ENCODE measurements around the gene WDR70.
A peak's percentile ranks its signal among the peaks of the same experiment; 100 is the strongest.
"Not testable (repeated sequence)": the region's sequence is repeated elsewhere in the genome, so short reads cannot be mapped to it uniquely, and the experiment has no call there.

The WDR70 gene

GRCh38 chr5:37454402-37455055 lies 75.4 kb downstream of the WDR70 start:
- DNase-seq, result not testable (repeated sequence)

DNA sequence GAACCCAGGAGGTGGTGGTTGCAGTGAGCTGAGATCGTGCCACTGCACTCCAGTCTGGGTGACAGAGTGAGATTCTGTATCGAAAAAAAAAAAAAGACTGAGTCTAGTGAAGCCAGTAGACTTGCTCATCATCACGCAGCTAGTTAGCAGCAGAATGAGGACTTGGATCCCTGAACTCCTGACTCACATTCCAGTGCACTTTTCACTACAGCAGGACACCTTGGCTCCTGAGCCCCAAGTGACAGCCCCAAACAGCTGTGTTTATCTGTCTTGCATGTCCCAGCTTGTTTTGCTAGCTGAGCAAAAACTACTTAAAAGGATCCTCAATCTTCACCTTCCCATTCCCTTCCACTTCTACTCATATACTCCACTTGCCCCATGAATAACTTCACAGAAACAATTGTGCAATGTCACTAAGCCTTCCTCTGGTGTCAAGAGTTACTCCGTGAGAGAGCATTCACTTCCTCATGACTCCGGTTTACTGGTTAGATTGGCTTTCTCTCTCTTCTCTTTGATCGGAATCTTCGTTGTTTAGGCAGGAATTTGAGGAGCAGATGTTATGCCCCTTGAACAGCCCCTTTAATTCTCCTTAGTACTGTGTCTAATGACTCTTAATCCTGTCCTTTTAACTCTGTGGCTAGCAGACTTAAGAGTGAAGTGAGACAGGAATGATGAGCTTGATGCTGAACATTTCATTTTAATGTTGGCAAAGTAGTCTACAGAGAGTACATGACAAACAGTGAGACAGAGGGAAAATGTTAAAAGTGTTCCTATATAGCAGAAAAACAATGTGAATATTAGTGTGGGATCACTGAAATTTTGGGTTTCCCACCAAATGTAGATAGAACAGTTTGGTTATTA lies 84.3 kb downstream of the WDR70 start:
- DNase-seq, result not testable (repeated sequence)

DNA sequence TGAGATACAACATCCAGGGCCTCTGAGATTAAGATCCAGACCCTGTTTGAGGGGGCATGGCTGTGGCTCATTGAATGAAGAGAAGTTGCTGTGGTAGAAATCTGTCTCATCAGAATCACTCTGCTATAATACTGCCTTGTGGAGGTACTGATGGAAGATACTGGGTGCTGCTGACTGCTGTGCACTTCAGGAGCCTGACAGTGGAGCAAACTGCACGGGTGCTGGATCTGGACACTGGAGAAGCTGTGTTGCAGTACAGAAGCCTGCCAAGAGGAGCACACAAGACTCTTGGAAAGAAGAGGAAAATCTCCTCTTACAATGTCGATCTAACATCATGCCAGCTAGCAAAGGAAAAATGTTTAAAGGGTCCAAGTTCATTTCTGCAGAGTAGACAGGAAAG lies 85.5 kb downstream of the WDR70 start:
- not testable (repeated sequence) for DNase-seq

DNA sequence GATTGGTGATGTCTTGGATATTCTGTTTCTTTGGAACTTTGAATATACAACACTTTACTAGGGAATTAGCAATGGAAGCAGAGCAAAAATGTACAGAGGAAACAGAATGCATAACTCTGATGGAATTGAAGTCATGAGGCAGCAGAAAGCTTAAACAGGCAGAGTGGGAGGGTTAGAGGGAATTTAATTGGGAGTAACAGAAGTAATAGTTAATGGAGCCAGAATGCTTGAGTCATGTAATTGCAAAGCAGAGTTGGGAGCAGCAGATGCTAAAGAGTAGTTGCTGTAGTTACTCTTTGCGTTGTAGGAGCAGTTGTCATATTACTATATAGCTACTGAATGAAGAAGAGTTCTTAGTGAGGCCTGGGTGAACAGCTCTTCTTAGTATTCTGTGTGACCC lies 90.3 kb downstream of the WDR70 start:
- DNase-seq, result peak; percentile 20

GRCh38 chr5:37471666-37472197 lies 92.6 kb downstream of the WDR70 start:
- no peak for DNase-seq

DNA sequence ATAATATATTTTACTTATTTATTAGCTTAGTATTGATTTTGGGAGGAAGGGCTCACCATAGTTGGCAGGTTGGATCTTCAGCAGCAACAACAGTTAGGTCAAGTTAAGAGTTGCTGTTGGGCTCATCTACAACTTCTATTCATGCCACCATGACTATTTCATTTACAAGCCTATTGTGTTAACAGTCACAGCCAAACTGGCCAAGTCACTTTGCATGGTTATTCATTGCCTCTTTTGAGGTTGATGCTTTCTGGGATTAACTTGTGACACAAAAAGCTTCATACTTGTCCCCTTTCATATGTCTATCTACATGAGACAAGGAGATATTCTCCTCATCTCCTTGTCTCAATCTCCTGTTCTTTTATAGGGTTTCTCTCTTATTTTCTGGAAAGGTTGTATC lies 98.3 kb downstream of the WDR70 start:
- DNase-seq, result no peak

DNA sequence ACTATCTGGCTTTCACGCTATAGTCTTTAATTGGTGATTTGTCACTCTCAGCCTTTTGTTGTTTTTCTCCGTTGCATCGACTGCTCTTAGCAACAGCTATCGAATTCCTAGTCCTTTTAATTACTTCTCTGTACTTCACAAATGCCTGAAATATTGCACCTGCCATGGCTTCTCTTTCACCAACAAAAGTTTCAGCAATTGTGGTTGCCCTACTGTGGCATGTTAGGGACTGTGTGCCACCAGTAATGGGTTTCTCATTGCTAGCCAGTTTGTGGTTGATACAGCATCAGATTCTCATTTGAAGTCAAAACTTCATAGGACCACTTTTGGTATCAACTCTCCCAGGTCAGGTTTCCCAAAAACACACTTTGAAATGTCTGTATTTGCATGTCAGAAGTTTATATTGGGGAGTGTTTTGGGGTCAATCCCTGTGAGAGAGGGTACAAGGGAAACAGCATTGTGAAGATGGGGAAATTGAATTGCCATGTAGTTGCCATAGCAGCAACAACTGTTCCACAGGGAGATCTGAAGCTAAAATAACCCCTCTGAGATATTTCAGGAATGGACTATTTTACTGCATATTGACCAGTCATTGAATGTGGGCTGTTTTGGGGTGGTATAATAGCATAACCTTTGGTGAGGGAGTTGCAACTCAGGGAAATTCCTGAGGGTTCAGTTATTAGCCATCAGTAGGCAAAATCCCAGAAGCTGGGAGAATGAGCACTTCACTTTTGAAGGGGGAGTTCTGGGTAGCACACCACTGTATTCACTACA lies 99.2 kb downstream of the WDR70 start:
- DNase-seq, result no peak

DNA sequence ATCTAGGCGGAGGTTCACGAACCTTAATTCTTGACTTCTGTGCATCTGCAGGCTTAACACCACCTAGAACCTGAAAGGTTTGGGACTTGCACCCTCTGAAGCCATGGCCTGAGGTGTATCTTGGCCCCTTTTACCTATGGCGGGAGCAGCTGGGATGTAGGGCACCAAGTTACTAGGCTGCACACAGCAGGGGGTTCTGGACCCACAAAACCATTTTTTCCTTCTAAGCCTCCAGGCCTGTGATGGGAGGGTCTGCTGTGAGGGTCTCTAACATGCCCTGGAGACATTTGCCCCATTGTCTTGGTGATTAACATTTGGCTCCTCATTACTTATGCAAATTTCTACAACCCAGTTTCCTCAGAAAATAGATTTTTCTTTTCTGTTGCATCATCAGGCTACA lies 102.3 kb downstream of the WDR70 start:
- not testable (repeated sequence) for DNase-seq

DNA sequence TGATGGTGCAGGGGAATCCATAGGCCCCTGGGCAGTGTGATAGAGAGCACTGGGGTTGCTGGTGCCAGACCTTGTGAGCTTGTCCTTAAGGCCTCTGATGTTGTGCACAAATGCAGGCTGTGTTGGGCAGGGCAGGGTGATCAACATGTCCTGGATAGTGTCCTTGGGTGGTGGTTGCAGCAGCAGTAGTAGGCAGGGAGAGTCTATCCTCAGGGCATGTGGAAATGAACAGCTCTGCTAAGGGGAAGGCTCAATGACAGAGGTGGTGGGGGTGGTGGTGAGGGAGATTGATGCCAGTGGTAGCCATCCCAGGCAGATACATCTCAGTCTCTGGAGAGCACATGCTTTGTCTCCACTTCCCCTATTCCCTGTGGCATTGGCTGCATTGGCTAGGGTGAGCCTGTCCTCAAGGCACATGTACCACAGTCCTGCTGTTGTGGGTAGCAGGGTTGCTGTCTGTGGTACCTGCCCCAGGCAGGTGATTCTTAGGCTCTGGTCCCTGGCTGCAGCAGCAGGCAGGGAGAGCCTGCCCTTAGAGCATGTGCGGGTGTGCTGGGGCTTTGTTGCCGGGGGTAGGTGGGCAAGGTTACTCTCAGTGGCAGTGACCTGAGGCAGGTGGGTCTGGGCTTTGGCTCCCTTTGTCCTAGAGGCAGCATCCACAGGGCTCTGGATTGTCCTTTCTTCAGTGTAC lies 111.1 kb downstream of the WDR70 start:
- DNase-seq, result no peak

DNA sequence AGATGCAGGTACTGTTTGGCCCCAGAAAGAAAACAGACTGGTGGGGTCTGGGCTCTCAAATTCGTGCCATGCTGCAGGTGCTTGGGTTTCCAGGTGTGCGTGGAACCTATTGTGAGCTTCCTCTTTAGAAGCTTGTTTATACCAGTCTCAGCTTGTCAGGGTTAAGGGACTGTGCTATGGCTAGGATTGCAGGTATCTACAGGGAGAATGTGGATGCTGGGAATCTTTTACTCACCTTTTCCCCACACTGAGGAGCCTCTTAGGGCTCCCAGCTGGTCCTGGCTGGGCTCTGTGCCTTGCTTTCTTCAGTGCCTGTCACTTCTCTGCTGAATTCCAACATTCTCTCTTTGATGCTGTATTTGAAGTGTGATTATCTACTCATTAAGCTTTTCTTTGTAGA lies 111.8 kb downstream of the WDR70 start:
- DNase-seq, result no peak

- DNase-seq, result no peak
Measured at GRCh38 chr5:37492778-37493555, 113.8 kb downstream of the WDR70 start.

GRCh38 chr5:37494756-37495155 lies 115.6 kb downstream of the WDR70 start:
- DNase-seq, result peak; percentile 42

- peak; percentile 40 for DNase-seq
Measured at GRCh38 chr5:37495210-37495609, 116.1 kb downstream of the WDR70 start.

GRCh38 chr5:37495668-37496347 lies 116.7 kb downstream of the WDR70 start:
- DNase-seq, result no peak

DNA sequence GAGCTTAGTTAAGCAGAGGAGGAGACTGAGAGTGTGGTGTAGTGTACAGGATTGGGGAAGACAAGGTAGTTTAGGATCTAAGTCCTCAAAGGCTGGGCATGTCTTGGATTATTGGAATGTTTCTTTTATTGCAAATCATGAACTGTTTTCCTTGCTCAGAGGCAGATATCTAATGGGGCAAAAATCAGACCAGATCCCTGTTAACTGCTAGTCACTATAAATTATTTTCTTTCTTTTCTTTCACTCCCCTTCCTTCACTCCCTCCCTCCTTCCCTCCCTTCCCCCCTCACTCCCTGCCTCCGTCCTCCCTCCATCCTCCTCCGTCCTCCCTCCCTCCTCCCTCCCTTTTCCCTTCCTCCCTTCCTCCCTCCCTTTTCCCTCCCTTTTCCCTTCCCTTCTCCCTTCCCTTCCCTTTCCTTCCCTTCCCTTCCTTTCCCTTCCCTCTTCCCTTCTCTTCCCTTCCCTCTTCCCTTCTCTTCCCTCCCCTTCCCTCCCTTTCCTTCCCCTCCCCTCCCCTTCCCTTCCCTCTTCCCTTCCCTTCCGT lies 117.9 kb downstream of the WDR70 start:
- no peak for DNase-seq

DNA sequence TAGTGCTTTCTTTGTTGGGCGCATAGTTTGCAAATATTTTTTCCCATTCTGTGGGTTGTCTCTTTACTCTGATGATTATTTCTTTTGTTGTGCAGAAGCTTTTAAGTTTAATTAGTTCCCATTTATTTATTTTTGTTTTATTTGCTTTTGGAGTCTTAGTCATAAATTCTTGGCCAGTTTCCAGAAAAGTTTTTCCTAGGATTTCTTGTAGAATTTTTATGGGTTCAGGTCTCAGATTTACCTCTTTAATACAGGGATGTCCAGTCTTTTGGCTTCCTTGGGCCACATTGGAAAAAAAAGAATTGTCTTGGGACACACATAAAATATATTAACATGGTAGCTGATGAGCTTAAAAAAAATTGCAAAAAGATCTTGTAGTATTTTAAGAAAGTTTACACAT lies 122.0 kb downstream of the WDR70 start:
- no peak for DNase-seq

GRCh38 chr5:37506241-37506640 lies 127.1 kb downstream of the WDR70 start:
- DNase-seq, result no peak

DNA sequence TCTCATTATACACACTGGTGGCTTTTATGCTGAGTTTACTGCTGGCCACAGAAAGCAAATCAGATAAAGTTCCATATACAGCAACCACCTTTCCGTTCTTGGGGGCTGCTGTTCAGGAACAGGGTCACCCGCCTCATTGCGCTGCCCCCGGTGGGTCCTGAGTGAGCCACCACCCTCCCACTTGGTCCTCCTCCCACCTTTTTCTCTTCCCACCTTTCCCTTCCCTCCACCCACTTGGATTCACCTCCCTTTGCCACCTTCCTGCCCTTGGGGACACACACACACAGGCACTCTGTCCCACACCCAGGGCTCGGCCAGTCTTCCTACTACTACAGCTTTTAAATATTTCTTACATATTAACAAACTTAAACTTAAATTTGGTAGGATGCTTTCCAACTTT lies 127.6 kb downstream of the WDR70 start:
- no peak for DNase-seq

GRCh38 chr5:37511646-37512045 lies 132.5 kb downstream of the WDR70 start:
- no peak for DNase-seq

DNA sequence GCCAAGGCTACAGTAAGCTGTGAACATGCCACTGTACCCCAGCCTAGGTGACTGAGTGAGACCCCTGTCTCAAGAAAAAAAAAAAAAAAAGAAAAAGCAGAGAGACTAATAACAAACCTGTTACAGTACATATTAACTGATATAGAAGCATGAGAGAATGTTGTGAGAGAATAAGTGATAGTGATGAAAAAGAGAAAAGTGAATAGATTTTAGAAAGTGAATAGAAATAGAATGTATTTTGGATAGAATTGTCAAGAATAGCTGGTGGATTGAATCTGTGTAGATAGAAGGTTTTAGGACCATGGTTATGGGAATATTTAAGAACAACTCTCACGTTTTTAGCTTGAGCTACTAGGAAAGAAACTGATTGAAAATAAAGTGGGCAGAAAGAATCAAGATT lies 135.8 kb downstream of the WDR70 start:
- no peak for DNase-seq

GRCh38 chr5:37517686-37518085 lies 138.6 kb downstream of the WDR70 start:
- no peak for DNase-seq

Measured in NCI-H69 (cell line).